T1000 (cell line): Measurements from ENCODE around the gene ABCG2.
"Not testable (repeated sequence)": the region's sequence is repeated elsewhere in the genome, so short reads cannot be mapped to it uniquely, and the experiment has no call there.

Experiments
- DNase-seq: peaks from one replicate; lab custom pipeline; 2025; ENCODE audit warnings: mixed read lengths; lab: John Stamatoyannopoulos, UW

Gene ABCG2

DNA sequence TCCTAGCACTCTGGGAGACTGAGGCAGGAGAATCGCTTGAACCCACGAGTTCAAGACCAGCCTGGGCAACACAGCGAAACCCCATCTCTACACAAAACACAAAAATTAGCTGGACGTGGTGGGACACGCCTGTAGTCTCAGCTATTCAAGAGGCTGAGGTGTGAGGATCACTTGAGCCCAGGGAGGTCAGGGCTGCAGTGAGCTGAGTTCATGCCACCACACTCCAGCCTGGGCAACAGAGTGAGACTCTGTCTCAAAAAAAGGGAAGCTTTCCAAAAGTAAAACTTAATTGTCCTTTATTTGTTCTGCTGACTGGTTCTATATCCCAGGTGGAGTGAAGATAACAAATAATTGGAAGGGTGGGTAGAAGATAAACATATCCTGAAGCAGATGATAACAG, 45.6 kb downstream of the ABCG2 start:
- no peak for DNase-seq

DNA sequence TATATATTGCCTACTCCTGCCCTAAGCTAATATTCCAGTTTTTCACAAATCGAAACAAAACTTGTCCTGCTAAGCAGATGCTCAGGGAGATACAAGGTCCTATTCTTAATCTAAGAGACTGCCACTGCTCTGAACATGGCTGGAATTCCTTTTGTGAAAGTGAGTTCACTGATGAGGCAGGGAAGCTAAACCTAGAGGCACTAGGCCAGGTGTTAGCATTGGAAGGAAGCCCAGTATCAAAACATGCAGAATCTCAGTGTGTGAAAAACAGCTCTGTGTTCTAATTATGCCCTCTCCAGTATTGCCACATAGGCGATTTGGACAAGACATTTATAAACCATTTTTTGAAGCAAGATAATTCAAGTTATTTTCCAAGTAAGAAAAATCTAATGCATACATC, 47.6 kb downstream of the ABCG2 start:
- no peak for DNase-seq

DNA sequence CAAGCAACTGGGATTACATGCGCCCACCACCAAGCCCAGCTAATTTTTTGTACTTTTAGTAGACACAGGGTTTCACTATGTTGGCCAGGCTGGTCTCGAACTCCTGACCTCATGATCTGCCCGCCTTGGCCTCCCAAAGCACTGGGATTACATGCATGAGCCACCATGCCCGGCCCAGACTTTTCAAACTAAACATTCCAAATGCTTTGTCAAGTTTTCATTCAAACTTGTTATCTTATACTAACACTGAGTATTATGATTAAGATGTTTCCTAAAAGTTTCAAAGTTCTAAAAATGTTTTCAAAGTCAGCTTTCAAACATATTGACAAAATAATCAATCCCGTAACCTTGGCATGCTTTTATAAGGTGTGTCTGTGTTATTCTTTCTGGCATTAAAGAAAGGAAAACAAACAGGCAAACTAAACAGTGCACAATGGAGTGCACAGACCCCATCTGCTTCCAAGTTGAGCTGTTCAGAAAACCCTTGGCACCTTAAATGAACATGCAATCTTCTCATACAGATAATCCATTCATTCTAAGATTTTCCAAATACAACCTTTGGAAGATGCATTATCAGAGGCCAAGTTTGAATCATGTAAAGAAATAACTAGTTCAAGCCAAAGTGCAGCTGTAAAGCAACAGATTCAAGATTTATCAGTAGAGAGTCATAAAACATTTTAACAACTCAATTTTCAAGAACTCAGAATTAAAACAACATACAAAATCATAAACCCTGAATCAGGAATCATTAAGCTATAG, 49.1 kb downstream of the ABCG2 start:
- no peak for DNase-seq

DNA sequence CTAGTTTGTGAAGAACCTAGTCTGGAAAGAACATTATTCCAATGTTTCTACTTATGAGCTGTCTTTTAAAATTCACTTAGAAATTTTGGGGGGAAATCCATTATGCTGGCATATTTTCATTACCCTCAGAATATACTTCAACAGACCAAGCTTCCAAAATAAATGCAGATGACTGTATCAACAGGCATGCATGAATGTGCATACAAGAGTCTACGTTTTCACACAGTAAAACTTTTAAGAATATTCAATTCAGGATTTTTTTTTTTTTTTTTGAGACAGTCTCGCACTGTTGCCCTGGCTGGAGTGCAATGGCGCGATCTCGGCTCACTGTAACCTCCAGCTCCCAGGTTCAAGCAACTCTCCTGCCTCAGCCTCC, 49.7 kb downstream of the ABCG2 start:
- DNase-seq = no peak

DNA sequence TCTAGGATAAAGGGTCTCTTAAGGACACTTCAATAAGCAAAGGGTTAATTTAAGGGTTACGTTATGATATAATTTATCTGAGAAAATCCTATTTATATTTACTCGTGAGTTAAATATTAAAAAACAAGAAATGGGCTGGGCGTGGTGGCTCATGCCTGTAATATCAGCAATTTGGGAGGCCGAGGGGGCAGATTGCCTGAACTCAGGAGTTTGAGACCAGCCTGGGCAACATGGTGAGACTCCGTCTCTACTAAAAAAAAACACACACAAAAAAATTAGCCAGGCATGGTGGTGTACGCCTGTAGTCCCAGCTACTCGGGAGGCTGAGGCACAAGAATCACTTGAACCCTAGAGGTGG, 50.4 kb downstream of the ABCG2 start:
- not testable (repeated sequence) for DNase-seq

DNA sequence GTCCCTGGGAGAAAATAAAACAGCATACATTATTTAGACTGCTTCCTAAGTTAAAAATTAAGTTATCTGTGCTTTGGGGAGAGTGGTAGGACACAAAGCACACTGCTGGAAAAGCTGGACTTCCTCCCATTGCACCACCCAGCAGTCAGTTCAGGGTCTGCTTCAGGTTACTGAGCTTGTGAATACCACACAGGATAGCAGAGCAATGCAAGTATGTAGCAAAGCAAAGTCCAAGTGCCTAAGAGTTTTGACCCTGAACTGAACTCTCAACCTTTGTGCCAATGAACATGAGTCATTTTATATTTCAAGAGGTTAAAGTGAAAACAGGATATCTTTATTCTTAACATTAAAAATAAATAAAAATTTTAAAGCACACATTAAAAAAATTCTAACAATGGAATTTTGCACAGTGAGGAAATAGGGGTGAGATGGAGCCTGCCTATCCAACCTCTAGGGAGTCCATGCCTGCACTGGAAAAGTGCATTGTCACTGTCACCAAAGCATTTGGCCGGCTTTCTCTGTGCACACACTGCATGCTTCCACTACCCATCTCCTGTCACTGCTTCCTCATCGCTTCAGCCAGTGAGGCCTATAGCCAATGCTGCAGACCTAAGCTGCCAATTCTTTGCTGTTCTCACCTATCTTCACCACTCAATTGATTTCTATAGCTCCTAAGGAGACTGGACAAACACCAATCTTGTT, 50.9 kb downstream of the ABCG2 start:
- no peak for DNase-seq

DNA sequence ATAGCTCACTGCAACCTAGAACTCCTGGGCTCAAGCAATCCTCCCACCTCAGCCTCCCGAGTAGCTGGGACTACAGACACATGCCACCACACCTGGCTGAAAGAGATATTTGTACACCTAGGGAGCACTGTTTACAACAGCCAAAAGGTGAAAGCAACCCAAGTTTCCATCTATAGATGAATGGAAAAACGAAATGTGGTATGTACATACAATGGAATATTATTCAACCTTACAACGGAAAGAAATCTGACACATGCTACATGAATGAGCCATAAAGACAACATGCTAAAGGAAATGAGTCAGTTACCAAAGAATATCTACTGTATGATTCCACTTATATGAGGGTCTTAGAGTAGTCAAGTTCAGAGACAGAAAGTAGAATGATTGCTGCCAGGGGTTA, 52.2 kb downstream of the ABCG2 start:
- no peak for DNase-seq

DNA sequence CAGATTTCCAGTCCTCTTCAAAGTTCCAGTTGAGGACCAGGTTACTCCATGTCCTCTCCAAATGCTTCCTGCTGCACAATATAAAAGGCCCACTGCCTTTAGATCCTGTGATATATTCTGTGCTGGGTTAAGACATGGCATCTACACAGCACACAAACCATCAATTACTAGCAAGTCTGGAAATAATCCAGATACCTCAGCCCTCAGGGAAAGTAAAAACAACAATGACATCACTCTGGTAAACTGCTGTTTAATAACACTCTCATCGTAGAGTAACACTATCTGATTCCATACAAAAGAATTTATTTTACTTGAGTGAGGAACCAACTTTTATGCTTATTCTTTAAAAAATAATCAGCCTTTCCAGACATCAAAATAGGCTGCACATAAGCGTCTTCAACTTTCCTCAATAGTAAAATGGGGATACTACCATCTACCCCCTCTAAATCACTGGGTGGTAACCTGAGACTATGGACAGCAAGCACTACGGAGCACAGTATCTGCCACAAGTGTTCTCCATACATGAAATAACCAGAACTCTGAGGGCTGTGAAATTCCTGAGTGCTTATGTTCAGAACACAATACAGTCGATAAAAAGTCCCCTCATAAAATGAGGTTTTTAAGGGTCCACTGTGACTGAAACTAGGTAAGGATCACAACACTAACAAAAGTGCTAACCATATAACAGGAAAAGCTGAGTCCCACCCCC, 53.4 kb downstream of the ABCG2 start:
- DNase-seq = no peak

DNA sequence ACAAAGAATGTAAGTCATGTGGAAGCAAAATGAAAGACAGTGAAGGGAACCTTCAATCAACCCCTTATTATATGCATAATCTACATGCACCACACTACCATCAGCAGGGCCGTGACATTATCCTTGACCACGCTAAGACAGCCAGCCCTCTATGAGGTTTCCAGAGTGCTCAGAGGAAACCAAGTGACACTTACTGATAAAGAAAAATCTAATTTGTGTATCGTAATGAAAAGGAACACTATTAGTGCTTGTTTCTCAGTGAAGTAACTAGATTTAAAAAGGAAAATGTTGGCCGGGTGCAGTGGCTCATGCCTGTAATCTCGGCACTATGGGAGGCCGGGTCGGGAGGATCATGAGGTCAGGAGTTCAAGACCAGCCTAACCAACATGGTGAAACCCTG, 56.4 kb downstream of the ABCG2 start:
- DNase-seq = no peak

DNA sequence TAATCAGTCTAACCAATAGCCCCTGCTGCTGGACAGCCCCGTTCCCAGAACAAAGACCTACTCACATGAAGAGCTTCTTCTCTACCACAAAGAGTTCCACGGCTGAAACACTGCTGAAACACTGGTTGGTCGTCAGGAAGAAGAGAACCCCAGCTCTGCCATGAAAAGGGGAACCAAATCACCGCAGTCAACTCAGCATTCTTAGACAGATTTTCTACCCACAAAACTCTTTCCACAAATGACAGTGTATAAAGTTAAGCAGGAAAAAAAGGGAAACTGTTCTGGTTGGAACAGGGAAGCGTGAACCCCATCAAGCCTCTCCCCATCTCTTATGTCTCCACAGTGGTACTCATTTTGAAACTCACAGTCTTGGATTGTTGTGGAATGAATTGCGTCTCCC, 57.3 kb downstream of the ABCG2 start:
- no peak for DNase-seq

DNA sequence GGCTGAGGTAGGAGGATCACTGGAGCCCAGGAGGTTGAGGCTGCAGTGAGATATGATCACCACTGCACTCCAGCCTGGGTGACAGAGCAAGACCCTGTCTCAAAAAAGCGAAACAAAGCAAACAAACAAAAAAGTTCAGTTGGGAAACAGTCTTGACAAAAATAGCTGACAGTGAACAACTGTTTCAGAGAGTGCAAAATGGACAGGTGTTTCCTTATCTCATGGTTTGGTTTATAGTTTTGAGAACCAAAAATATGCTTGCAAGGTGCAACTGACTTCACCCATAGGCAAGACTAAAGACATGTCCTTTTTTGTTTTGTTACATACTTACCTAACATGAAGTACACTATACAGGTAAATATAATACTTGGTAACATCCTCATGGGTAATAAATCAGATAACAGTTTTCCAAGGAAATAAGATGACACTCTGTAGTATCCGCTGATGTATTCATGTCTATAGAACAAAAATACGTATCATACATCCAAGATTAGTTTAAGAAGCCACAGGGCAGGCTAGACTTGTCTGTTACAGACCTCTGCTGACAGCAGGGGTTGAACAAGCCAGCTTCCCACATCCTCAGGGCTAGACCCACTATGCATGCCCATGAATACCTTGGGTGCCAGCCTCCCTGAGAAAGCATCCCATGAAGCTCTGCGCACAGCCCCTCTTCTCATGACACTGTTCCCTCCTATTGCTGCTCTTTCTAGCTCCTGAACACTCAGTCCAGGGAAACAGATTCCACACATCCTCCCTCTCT, 59.3 kb downstream of the ABCG2 start:
- DNase-seq = no peak

DNA sequence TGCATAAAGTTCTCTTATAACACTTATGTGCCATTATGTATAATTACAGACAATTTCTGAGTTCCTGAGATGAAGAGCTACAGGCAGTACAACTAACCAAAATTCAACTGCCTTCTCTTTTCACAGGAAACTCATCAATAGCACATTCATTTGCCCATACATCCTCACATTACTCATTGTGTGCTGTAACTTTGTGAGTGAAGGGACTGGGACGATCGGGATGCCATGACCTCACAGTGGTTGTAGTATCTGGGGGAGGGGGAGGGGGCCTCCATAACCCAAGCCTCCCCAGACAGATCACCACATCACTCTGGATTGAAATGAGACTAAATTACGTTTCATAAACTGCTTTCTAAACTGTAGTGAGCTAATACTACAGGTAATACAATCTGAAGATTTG, 60.7 kb downstream of the ABCG2 start:
- no peak for DNase-seq

DNA sequence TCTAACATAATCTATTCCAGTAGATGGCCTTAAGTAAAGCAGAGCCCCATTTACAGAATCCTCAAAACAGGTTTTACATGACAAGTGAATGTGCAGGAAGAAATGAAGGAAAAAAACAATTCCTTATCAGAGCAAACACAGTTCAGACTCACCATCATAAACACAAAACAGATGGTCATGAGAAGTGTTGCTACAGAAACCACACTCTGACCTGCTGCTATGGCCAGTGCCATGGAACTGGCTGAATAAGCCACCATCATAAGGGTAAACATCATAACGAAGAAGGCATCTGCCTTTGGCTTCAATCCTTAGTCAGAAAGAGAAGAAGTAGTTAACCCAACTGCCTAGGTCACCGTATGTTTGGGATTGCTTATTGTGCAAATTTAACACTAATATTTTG, 61.1 kb downstream of the ABCG2 start:
- DNase-seq = no peak

DNA sequence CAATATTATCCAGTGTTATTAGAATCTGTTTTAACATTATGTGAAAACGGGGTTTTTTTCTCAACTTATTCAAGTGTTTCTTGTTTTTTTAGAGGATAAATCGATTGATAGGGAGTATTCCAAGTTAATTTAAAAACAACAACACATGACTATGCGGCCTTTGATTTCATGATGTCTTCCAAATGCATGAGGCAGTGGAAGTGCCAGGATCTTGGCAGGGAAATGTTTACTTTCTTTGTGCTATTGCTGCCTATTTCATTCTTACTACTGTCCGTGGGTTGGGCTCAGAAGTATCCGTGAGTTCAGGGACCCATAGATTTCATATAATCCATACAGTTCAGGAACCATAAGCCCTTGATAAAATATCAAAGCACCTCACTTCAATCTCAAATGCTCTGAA, 64.6 kb downstream of the ABCG2 start:
- no peak for DNase-seq

DNA sequence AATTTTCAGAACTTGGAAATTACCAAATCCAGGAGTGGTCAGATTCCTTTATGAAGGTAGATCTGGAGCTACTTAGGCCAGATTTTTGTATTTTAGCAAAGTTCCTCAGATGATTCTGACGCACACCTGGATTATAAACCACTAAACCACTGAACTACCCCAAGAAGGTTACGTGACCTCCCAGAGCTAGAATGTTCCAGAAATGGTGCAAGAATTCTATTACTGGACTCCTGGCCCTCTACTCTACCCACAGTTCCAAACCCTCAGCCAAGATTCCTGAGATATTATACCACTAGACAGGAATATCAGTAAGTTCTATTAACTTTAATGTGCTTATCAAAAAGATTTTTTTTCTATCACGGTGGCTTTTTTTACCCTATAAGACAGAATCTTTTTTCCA, 67.1 kb downstream of the ABCG2 start:
- no peak for DNase-seq

DNA sequence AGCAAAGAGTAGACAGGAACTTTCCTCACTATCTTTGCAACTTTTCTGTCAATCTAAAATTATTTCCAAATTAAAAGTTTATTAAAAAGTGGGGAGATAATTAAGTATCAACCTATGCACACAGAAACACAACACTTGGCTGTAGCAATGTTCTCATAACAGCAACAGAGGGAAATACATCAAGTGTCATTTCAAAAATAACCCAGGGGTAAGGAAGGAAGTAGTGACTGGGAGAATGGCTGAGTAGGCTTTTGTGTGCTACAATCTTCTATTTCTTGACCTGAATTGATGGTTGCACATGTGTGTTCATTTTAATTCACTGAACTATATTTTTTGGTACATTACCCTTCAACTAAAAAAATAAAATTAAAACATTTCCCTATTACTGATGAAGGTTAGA, 67.5 kb downstream of the ABCG2 start:
- DNase-seq = no peak

DNA sequence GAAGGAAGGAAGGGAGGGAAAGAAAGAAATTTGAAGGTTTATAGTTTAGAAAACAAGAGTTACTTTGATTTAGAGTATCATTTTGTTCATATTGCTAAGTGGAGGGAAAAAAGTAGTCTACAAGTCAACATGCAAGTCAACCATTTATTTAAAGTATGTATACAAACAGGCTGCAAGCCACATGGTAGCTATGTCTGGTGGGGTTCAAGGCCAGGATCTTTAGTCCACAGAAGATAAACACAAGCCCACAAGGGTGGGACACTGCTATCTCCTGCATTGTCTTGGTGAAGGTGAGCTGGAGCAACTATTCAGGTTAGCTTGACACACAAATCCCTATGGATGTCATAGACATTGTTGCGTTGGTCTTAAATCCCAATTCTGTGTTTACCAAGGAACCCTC, 71.4 kb downstream of the ABCG2 start:
- DNase-seq = no peak

DNA sequence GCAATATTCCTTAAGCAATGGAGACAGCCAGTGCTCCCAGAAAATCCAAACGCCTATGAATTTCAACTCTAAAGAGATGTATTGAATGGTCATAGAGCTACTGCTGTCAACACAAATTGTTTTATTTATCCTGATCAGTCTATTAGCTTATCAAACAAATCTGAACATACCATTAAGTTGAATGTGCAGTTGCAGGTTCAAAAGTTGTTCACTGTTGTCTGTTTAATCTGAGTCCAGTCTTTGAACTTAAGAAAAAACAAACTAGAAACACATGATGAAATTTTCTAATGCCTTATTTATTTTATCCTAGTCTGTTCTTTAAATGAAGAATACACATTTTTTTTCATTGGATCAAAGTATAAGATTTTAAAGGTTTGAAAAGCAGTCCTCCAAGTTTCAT, 77.8 kb downstream of the ABCG2 start:
- no peak for DNase-seq

DNA sequence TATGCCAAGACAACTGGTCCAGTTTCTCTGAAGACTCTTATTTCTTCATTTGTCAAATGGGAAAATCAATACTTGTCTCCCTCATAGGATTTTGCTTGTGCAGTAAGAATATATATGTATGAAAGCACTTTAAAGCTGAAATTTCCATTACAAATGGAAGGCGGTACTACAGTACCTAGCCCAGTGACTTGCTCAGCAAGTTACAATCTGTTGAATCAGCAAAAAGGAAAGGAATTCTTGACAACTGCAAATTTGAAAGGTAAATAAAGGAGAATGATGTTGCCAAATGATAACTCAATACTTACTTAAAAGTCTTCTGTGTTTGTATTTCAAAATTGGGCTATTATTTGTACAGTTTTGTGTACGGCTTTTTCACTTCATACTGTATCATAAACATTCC, 79.9 kb downstream of the ABCG2 start:
- DNase-seq = no peak

DNA sequence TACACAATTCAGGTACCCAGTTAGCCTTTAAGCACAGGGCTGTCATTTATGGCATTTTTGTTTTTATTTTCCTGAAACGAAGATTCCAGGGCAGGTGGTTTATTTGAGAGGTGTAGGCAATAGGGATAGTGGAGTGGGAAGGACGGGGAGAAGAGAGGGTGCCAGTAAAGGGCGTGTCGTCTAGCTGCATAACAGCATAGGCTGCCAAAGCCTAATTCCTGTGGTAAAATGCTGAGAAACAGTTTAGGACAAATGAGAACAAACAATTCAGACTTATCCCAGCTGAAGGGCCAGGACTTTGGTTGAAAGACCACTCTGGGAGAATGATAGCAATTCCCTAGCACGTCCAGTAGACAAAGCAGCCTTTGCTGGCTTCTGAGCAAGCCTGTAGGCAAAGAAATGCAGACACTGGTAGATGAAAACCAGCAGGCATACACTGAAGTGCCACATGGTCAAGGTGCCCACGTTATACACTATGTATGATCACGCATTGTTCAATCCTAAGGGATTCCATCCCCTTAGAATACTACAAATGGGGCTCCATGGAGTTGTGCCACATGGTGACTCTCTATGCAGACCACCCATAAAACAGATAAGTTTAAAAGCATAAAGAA, 80.4 kb downstream of the ABCG2 start:
- DNase-seq = no peak

DNA sequence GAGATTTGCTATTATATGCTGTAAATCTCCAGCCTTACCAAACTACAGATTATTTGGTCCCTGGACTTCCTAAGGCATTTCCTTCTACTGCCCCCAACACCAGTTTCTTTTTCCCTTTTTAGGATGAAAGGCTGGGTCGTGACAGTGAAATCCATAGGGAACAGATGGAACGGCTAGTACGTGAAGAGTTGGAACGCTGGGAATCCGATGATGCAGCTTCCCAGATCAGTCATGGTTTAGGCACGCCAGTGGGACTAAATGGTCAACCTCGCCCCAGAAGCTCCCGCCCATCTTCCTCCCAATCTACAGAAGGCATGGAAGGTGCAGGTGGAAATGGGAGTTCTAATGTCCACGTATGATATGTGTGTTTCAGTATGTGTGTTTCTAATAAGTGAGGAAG, 83.1 kb downstream of the ABCG2 start:
- no peak for DNase-seq

DNA sequence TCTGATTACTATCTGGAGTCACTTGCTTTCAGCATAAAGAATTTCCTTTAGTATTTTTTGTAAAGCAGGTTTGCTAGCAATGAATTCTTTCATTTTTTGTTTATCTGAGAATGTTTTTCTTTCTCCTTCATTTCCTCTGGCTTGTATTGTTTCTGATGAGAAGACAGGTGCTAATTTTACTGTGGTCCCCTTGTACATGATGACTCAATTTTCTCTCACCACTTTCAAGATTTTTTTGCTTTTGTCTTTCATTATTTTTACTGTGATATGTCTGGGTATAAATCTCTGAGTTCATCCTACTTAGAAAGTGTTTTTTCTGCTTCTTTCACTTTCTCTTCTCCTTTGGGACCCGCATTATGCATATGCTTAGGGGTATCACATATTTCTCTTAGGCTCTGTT, 88.4 kb downstream of the ABCG2 start:
- DNase-seq = no peak
